H1 (cell line): Measurements from ENCODE around the gene CA9. TPM values are rescaled to one million over a fixed set of nuclear protein-coding genes. Genes with fewer than 3 reads are reported as not detected.

Source experiments
- CTCF ChIA-PET: fragments of 300-600 bp; sonication (Branson Sonifier 250); formaldehyde crosslinking; loops from one replicate; lab custom pipeline; 2021; ENCODE audit not compliant: partially characterized antibody; lab: Charles Lee
- POLR2A ChIA-PET: fragments of 300-600 bp; sonication (Branson Sonifier 250); formaldehyde crosslinking; loops from one replicate; lab custom pipeline; 2021; ENCODE audit warnings: inconsistent platforms; ENCODE audit not compliant: partially characterized antibody; lab: Charles Lee
- DNase-seq, 2 experiments: peaks; one replicate each; pipeline versions ENCODE4 v3.0.0 to v3.0.0-alpha.2; 2010 to 2022; ENCODE audit warnings: low spot score in 2 of 2, low read depth in 1 of 2, mixed read lengths in 1 of 2
- FAIRE-seq: peaks from 2 replicates; lab custom pipeline; 2011; peaks lifted over from hg19 to GRCh38; lab: Jason Lieb, UNC
- H2AFZ ChIP-seq: 2 replicates; pipeline ENCODE4 v1.8.1; 2012; ENCODE audit warnings: low read length, inconsistent platforms
- H2AK5ac ChIP-seq: 2 replicates; pipeline ENCODE4 v1.6.1; 2013; ENCODE audit warnings: low read depth, low read length
- H2BK120ac ChIP-seq: replicated peaks from 2 replicates; pipeline ENCODE3; 2013; ENCODE audit warnings: low read depth, low read length, inconsistent platforms
- H2BK12ac ChIP-seq: 2 replicates; pipeline ENCODE4 v1.6.1; 2013; ENCODE audit warnings: low read depth, low read length
- H2BK15ac ChIP-seq: 2 replicates; pipeline ENCODE4 v1.6.1; 2013; ENCODE audit warnings: low read length
- H2BK20ac ChIP-seq: 2 replicates; pipeline ENCODE4 v1.6.1; 2013; ENCODE audit warnings: low read length
- H2BK5ac ChIP-seq: 2 replicates; pipeline ENCODE4 v1.6.1; 2013; ENCODE audit warnings: low read depth, low read length
- H3K14ac ChIP-seq: 2 replicates; pipeline ENCODE4 v1.6.1; 2013; ENCODE audit warnings: inconsistent platforms; ENCODE audit not compliant: insufficient read length
- H3K18ac ChIP-seq: 2 replicates; pipeline ENCODE4 v1.6.1; 2013; ENCODE audit warnings: low read length; ENCODE audit errors: extremely low read depth
- H3K23ac ChIP-seq: 2 replicates; pipeline ENCODE4 v1.6.1; 2013; ENCODE audit warnings: inconsistent platforms; ENCODE audit not compliant: insufficient read length
- H3K23me2 ChIP-seq: 2 replicates; pipeline ENCODE4 v1.6.1; 2013; ENCODE audit warnings: low read depth, low read length
- H3K27ac ChIP-seq: 2 replicates; pipeline ENCODE4 v1.6.1; 2011; ENCODE audit warnings: low read depth, low read length, inconsistent platforms
- H3K27me3 ChIP-seq, 4 experiments: replicated peaks in 1 of 4; 1 replicate in 1 of 4; 2 replicates in 3 of 4; pipeline versions ENCODE4 v1.6.1 to v1.8.1; 2011 to 2013; ENCODE audit warnings: low read length in 3 of 4, mild to moderate bottlenecking in 3 of 4, inconsistent platforms in 2 of 4, mixed read lengths in 2 of 4, moderate library complexity in 1 of 4; ENCODE audit not compliant: control insufficient read depth in 3 of 4, insufficient read depth in 3 of 4; ENCODE audit errors: extremely low read depth in 1 of 4
- H3K36me3 ChIP-seq, 4 experiments: 2 replicates each; pipeline versions ENCODE4 v1.6.1 to v1.8.1; 2011 to 2013; ENCODE audit warnings: mild to moderate bottlenecking in 4 of 4, low read length in 3 of 4, moderate library complexity in 2 of 4, control low read depth in 1 of 4, inconsistent platforms in 1 of 4; ENCODE audit not compliant: insufficient read depth in 4 of 4, control insufficient read depth in 2 of 4
- H3K4ac ChIP-seq: replicated peaks from 2 replicates; pipeline ENCODE3; 2013; ENCODE audit warnings: low read length, low read depth, mixed read lengths, inconsistent platforms; ENCODE audit not compliant: insufficient read length
- H3K4me1 ChIP-seq, 4 experiments: replicated peaks in 1 of 4; 1 replicate in 1 of 4; 2 replicates in 3 of 4; pipeline versions ENCODE4 v1.6.1 to v1.8.1; 2011 to 2013; ENCODE audit warnings: low read length in 3 of 4, inconsistent platforms in 2 of 4, mixed read lengths in 1 of 4; ENCODE audit not compliant: insufficient read depth in 4 of 4, control insufficient read depth in 3 of 4
- H3K4me2 ChIP-seq, 2 experiments: 2 replicates each; pipeline versions ENCODE4 v1.6.1 to v1.8.1; 2011 to 2013; ENCODE audit warnings: low read depth in 2 of 2, low read length in 2 of 2, control low read depth in 1 of 2, inconsistent platforms in 1 of 2, mild to moderate bottlenecking in 1 of 2; ENCODE audit not compliant: insufficient read depth in 1 of 2
- H3K4me3 ChIP-seq, 4 experiments: fragments of 200-600, 300-600 bp in 1 of 4; sonication (generic), shearing (Covaris generic), sonication (Bioruptor Twin) in 1 of 4; 2 replicates each; pipeline versions ENCODE4 v1.5.1 to v1.8.1; 2011 to 2016; ENCODE audit warnings: low read length in 4 of 4, low read depth in 3 of 4, control low read depth in 2 of 4, inconsistent platforms in 2 of 4, mild to moderate bottlenecking in 2 of 4, mixed read lengths in 1 of 4, moderate library complexity in 1 of 4; ENCODE audit not compliant: insufficient read depth in 2 of 4; ENCODE audit errors: extremely low read depth in 1 of 4
- H3K56ac ChIP-seq: replicated peaks from 2 replicates; pipeline ENCODE3; 2013; ENCODE audit warnings: low read depth, mild to moderate bottlenecking, mixed read lengths, low read length, inconsistent platforms; ENCODE audit not compliant: insufficient read length
- H3K79me1 ChIP-seq: 2 replicates; pipeline ENCODE4 v1.6.1; 2013; ENCODE audit warnings: low read depth, low read length, control low read depth
- H3K79me2 ChIP-seq, 2 experiments: 2 replicates each; pipeline versions ENCODE4 v1.6.1 to v1.8.1; 2012 to 2013; ENCODE audit warnings: low read length in 2 of 2, mild to moderate bottlenecking in 2 of 2, inconsistent platforms in 1 of 2; ENCODE audit not compliant: insufficient read depth in 2 of 2, control insufficient read depth in 1 of 2
- H3K9ac ChIP-seq, 4 experiments: replicated peaks in 1 of 4; 1 replicate in 1 of 4; 2 replicates in 3 of 4; pipeline versions ENCODE4 v1.6.1 to v1.8.1; 2011 to 2013; ENCODE audit warnings: low read depth in 3 of 4, low read length in 3 of 4, control low read depth in 2 of 4, mild to moderate bottlenecking in 2 of 4, moderate library complexity in 2 of 4, inconsistent platforms in 1 of 4; ENCODE audit errors: extremely low read depth in 1 of 4
- H3K9me3 ChIP-seq, 2 experiments: 2 replicates each; pipeline versions ENCODE4 v1.6.1 to v1.8.1; 2012 to 2013; ENCODE audit warnings: mild to moderate bottlenecking in 2 of 2, moderate library complexity in 2 of 2, control low read depth in 1 of 2, inconsistent platforms in 1 of 2, low read depth in 1 of 2, low read length in 1 of 2, mixed read lengths in 1 of 2; ENCODE audit not compliant: insufficient read depth in 2 of 2
- H4K20me1 ChIP-seq, 2 experiments: replicated peaks in 1 of 2; 2 replicates each; pipeline versions ENCODE3 to v1.8.1; 2011 to 2013; ENCODE audit warnings: inconsistent platforms in 2 of 2, low read length in 2 of 2, mild to moderate bottlenecking in 1 of 2; ENCODE audit not compliant: insufficient read depth in 2 of 2, control insufficient read depth in 1 of 2
- H4K5ac ChIP-seq: 2 replicates; pipeline ENCODE4 v1.6.1; 2013; ENCODE audit warnings: low read length, low read depth, mixed read lengths, inconsistent platforms; ENCODE audit not compliant: insufficient read length
- H4K8ac ChIP-seq: 2 replicates; pipeline ENCODE4 v1.8.0; 2013; ENCODE audit warnings: mild to moderate bottlenecking, moderate library complexity, low read length, inconsistent platforms; ENCODE audit not compliant: insufficient read depth; ENCODE audit errors: extremely low read depth
- H4K91ac ChIP-seq: replicated peaks from 2 replicates; pipeline ENCODE3; 2013; ENCODE audit warnings: low read length, mixed read lengths, inconsistent platforms; ENCODE audit not compliant: insufficient read length
- ASH2L ChIP-seq: fragments of 200-600, 300-600 bp; sonication (generic); IDR thresholded peaks from one replicate; pipeline ENCODE4 v1.7.1; 2017; ENCODE audit warnings: low read length
- GTF2F1 ChIP-seq: IDR thresholded peaks from 2 replicates; pipeline ENCODE4 v1.6.1; 2012; ENCODE audit warnings: low read depth, low read length, improper control_type of control experiment, borderline replicate concordance
- KDM1A ChIP-seq: fragments of 200-600, 300-600 bp; sonication (generic); IDR thresholded peaks from 2 replicates; pipeline ENCODE4 v1.7.1; 2016; ENCODE audit warnings: mild to moderate bottlenecking, low read length, borderline replicate concordance
- KDM4A ChIP-seq: IDR thresholded peaks from one replicate; pipeline ENCODE4 v1.7.1; 2012; ENCODE audit warnings: low read depth, mild to moderate bottlenecking, moderate library complexity, low read length, inconsistent platforms; ENCODE audit not compliant: severe bottlenecking
- KDM5A ChIP-seq: fragments of 200-600 bp; IDR thresholded peaks from 2 replicates; pipeline ENCODE4 v1.7.1; 2012; ENCODE audit warnings: mild to moderate bottlenecking, low read length, inconsistent platforms, mixed read lengths
- PHF8 ChIP-seq: fragments of 200-600 bp; sonication (generic); conservative IDR thresholded peaks from 2 replicates; pipeline ENCODE4 v1.7.1; 2012; ENCODE audit warnings: low read depth, mild to moderate bottlenecking, inconsistent platforms, low read length, moderate library complexity
- POLR2AphosphoS5 ChIP-seq: IDR thresholded peaks from 2 replicates; pipeline ENCODE4 v1.6.1; 2011; ENCODE audit warnings: low read depth, low read length
- RNF2 ChIP-seq: fragments of 200-900, 300-1000 bp; sonication (generic); IDR thresholded peaks from 2 replicates; pipeline ENCODE4 v1.7.1; 2016; ENCODE audit warnings: borderline replicate concordance, low read depth, mild to moderate bottlenecking, antibody characterized with exemption, low read length; ENCODE audit not compliant: poor library complexity, severe bottlenecking; ENCODE audit errors: missing control alignments
- SP2 ChIP-seq: IDR thresholded peaks from 2 replicates; pipeline ENCODE4 v1.6.1; 2012; ENCODE audit warnings: mild to moderate bottlenecking, low read length, inconsistent platforms
- SRF ChIP-seq: IDR thresholded peaks from 2 replicates; pipeline ENCODE4 v1.6.1; 2011; ENCODE audit warnings: mild to moderate bottlenecking, low read depth, low read length, moderate library complexity
- TAF1 ChIP-seq: IDR thresholded peaks from 2 replicates; pipeline ENCODE4 v1.6.1; 2011; ENCODE audit warnings: mild to moderate bottlenecking, low read depth, low read length
- WGBS, 2 experiments: shearing (Covaris generic) in 1 of 2; methylation state at CpG; one replicate each; pipeline versions ENCODE4 v1.1.6 to v1.1.7; 2013 to 2015; ENCODE audit warnings: low lambda C conversion rate in 2 of 2, mixed read lengths in 2 of 2, inconsistent platforms in 1 of 2, low coverage in 1 of 2, missing lambda C conversion rate in 1 of 2; ENCODE audit not compliant: insufficient replicate concordance in 2 of 2, insufficient coverage in 1 of 2, insufficient read length in 1 of 2; ENCODE audit errors: extremely low coverage in 1 of 2, missing lambda C conversion rate in 1 of 2; 5-methylcytosine and 5-hydroxymethylcytosine counted together
- polyA plus RNA-seq, 7 experiments: library from polyadenylated mRNA; depleted of rRNA in 3 of 7; stranded (reverse) in 5 of 7; unstranded in 2 of 7; fragments of >200 nt in 5 of 7; fragments of 200-250 nt in 2 of 7; gene quantifications; 1 replicate in 5 of 7; 2 replicates in 1 of 7; 4 replicates in 1 of 7; pipeline versions ENCODE4 v1.2.1 to v1.2.3, GENCODE V29; 2011 to 2013; ENCODE audit warnings: missing spikeins in 2 of 7, mixed read lengths in 2 of 7
- total RNA-seq: library from RNA; stranded (reverse); fragmentation: NEBNext Ultra II Directional; extraction: Animal tissue kit (Norgen Biotek cat#: 25700); gene quantifications from 2 replicates; pipeline ENCODE4 v1.2.1, GENCODE V29; 2021
- TF ChIP-seq, protein P1 (sequence below), 3 experiments: IDR thresholded peaks; 1 replicate in 2 of 3; 2 replicates in 1 of 3; pipeline versions ENCODE4 v1.5.1 to v1.6.1; 2011; ENCODE audit warnings: low read length in 3 of 3, mild to moderate bottlenecking in 3 of 3, inconsistent platforms in 2 of 3, low read depth in 1 of 3, moderate library complexity in 1 of 3; ENCODE audit not compliant: insufficient read depth in 1 of 3; ENCODE audit errors: control extremely low read depth in 1 of 3

CA9 gene
- total and polyA plus RNA-seq, 2 of the 8 experiments (the other 6 are each of a cell fraction or from before 2014, with no cell fraction given): 1.3 to 1.8 TPM

DNA sequence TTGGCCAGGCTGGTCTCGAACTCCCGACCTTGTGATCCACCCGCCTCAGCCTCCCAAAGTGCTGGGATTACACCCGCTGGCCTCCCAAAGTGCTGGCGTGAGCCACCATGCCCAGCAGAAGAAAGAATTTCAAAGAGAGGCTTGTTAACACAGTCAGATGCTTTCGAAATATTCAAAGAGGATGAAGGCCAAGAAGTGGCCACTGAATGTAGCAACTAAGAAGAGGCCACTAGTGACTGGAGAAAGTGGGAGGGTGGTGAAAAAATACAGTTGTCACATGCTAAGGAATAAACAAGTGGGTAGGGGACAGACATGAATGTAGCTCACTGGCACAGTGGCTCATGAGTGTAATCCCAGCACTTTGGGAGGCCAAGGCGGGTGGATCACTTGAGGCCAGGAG, 29.0 kb downstream of the CA9 start:
- DNase-seq: no peak
- no peak overlapping the region for H3K27ac ChIP-seq
- WGBS, 2 experiments: 99% methylated on average over 7 of the region's 7 CpGs; no CpG with 5 or more reads in 1 of the 2 experiments
- H2BK12ac ChIP-seq: no peak overlapping the region
- H3K4me1 ChIP-seq: no peaks in the 10 kb centered on the region
- no peaks in the 10 kb centered on the region for H3K79me2 ChIP-seq
- no peaks in the 10 kb centered on the region for H3K9me3 ChIP-seq
- H2AK5ac ChIP-seq: no peak overlapping the region
- no peak for FAIRE-seq
- no peak overlapping the region for H3K9ac ChIP-seq
- H4K20me1 ChIP-seq: peaks cover 0 to 6% of the 10 kb centered on the region in 2 experiments
- no peak overlapping the region for H2BK20ac ChIP-seq
- ChIA-PET CTCF (interaction anchor here (1.1 to 13.1 kb wide), 5 partner anchors 8 to 40 kb away, joined by 3 to 199 read pairs (median 6); partner anchors contain the start of genes ARHGEF39 and TPM2), POLR2A (interaction anchor here (0.8 to 4.8 kb wide), 2 partner anchors 13 to 41 kb away, joined by 3 to 19 read pairs; partner anchors contain the start of gene TPM2)
- no peak overlapping the region for H3K14ac ChIP-seq
- H3K56ac ChIP-seq: no peak overlapping the region
- H3K23ac ChIP-seq: no peak overlapping the region
- H2BK120ac ChIP-seq: no peak overlapping the region
- no peak overlapping the region for H2BK5ac ChIP-seq
- no peak overlapping the region for H4K5ac ChIP-seq
- no peak overlapping the region for H2BK15ac ChIP-seq
- no peak overlapping the region for H2AFZ ChIP-seq
- no peak overlapping the region for H4K91ac ChIP-seq
- no peak overlapping the region for H3K4me3 ChIP-seq
- H3K36me3 ChIP-seq: peaks cover 46 to 92% (median 86%) of the 10 kb centered on the region in 4 experiments
- no peaks in the 10 kb centered on the region for H3K79me1 ChIP-seq
- no peak overlapping the region for H3K18ac ChIP-seq
- H4K8ac ChIP-seq: no peak overlapping the region
- H3K4ac ChIP-seq: no peak overlapping the region
- no peak overlapping the region for H3K4me2 ChIP-seq
- no peaks in the 10 kb centered on the region for H3K23me2 ChIP-seq
- H3K27me3 ChIP-seq: no peaks in the 10 kb centered on the region
- TF ChIP-seq SRF (no peak), POLR2AphosphoS5 (no peak), PHF8 (no peak), GTF2F1 (no peak), RNF2 (no peak), TAF1 (no peak), KDM5A (no peak), KDM1A (no peak), SP2 (no peak), ASH2L (no peak), KDM4A (no peak)
- TF ChIP-seq, protein P1, sequence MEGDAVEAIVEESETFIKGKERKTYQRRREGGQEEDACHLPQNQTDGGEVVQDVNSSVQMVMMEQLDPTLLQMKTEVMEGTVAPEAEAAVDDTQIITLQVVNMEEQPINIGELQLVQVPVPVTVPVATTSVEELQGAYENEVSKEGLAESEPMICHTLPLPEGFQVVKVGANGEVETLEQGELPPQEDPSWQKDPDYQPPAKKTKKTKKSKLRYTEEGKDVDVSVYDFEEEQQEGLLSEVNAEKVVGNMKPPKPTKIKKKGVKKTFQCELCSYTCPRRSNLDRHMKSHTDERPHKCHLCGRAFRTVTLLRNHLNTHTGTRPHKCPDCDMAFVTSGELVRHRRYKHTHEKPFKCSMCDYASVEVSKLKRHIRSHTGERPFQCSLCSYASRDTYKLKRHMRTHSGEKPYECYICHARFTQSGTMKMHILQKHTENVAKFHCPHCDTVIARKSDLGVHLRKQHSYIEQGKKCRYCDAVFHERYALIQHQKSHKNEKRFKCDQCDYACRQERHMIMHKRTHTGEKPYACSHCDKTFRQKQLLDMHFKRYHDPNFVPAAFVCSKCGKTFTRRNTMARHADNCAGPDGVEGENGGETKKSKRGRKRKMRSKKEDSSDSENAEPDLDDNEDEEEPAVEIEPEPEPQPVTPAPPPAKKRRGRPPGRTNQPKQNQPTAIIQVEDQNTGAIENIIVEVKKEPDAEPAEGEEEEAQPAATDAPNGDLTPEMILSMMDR (IDR thresholded peaks at IDR 0.05; ENCODE audit: control extremely low read depth in 1 of 3, insufficient read depth in 1 of 3, low read depth in 1 of 3, low read length in 3 of 3): no peak
